ENCODE measurements around the gene FOXS1.
"Not testable (repeated sequence)": the region's sequence is repeated elsewhere in the genome, so short reads cannot be mapped to it uniquely, and the experiment has no call there.

The FOXS1 gene

GRCh38 chr20:31823360-31824124 lies 21.9 kb downstream of the FOXS1 start:
- no peak for DNase-seq (ENCODE audit: low read depth in 2 of 3, low spot score in 1 of 3)

DNA sequence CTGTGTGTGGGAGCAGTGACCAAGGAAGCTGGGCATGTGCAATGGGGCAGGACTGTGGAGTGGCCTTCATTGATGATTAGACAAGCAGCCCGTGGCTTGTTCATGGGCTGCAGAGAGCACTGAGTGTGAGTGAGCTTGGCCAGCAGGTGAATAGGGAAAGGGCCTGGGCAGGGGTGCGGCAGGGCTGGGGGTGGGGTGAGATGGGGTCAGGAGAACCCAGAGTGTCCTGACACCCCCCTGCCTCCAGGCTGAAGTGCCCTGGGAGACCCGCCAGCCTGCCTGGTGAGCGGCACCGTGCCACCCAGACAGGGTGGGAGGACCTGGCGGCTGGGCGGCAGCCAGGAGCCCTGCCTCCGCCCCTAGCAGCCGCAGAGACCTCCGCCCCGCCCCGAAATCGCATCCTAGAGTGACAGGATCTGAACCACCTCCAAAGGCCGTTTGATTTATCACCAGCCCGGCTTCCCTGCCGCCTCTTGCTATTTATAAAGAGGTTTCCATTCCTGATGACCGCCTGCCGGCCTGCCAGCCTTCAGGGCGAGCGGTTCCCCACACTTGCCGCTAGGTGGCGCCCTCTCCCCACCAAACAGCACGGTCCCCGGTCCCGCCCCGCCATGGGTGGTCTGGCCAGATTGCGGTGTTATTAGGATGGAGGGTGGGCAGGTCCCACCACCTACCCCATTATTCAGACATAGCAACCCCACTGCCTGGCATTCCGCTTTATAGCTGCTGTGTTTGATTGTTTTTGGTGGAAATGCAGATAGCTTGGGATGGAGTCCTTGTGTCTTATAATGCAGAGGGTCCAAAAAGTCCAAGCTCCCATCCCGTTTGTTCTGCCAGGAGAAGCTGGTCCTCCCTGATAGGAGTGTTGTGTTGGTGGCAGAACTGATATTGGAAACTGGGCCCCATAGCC lies 22.7 kb downstream of the FOXS1 start:
- DNase-seq (ENCODE audit: low read depth in 2 of 3, low spot score in 1 of 3) = peak; percentile 46 to 74 (median 55)

DNA sequence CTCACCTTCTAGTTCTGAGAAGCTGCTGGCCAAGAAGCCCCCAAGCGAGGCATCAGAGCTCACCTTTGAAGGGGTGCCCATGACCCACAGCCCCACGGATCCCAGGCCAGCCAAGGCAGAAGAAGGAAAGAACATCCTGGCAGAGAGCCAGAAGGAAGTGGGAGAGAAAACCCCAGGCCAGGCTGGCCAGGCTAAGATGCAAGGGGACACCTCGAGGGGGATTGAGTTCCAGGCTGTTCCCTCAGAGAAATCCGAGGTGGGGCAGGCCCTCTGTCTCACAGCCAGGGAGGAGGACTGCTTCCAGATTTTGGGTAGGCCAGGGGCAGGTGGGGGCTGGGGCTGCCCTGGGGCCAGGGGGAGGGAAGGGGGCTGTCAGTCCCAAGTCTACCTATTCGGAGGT lies 24.0 kb downstream of the FOXS1 start:
- DNase-seq (ENCODE audit: low read depth in 2 of 3, low spot score in 1 of 3) = no peak

GRCh38 chr20:31820228-31820627 lies 25.2 kb downstream of the FOXS1 start:
- DNase-seq (ENCODE audit: low read depth in 2 of 3, low spot score in 1 of 3) = no peak

DNA sequence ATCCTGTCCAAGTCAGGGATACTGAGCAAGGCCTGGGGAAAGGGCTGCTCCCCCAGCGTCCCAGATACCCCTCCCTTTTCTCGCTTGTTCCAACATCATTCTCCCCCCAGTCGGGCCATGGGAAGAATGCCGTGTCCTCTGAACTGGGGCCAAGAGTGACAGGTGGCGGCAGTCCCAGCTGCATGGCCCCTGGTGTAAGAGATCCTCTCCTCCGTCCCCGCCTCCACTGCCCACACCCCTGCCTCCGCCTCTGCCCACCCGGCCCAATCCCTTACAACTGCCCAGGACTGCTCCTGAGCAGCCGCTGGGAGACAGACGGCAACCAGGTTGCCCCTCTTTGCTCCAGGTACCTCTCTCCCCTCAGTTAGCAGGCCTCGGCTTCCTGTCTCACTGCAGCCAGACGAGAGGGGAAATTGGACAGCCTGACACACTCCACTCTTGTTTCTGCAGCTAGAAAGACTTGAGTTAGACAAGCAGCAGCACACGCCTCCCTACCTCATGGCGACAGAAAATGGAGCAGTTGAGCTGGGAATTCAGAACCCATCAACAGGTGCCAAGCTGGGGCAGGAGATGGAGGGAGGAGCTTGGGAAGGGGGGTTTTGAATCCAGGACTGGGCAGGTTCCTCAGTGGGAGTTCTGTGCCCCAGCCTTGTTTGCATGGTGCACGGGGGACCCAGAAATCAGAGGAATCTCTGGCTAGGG lies 26.2 kb downstream of the FOXS1 start, which contains the start of gene MYLK2:
Gene MYLK2, plus strand, starts transcription at position 274 of the 702 bp plus-strand sequence. Its CDS starts 225 bp downstream, at position 499.
- DNase-seq (ENCODE audit: low read depth in 2 of 3, low spot score in 1 of 3) = no peak

DNA sequence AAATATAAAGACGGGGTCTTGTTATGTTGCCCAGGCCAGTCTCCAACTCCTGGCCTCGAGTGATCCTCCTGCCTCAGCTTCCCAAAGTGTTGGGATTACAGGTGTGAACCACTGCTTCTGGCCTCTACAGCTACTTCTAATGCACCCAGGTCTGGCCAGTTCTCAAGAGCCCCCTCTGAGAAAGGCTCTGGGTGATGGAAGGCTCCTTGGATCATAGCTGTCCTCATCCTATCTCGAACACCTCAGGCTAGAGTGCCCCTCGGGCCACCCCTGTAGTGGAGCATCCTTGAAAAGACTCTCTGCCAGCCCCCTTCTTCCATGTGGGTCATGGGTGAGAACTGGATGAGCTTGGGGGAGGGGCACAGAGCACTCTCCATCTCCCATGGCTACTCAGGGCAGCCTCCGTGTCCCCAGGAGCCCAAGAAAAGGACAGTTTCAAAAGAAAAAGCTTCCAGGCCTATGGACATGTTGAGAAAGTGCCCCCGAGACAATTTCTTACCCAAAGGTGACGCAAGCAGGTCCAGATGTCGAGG lies 27.0 kb downstream of the FOXS1 start:
- no peak for DNase-seq (ENCODE audit: low read depth in 2 of 3, low spot score in 1 of 3)

DNA sequence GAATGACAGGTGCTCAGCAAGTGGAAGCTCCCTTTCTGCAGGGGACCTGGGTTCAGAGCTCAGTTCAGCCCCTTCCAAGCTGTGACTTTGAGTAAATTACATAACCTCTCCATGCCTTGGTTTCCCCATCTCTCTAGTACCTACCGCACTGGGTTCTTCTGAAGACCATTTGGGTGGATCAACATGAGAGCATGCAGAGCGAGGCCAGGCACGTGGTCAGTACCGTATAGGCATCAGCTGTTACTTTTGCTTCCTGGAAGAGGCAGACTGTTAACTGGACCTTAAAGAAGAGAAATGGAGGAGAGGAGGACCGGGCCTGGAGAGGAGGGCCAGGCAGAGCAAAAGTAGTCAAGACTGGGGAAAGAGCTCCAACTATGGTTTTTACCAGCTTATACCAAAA lies 27.9 kb downstream of the FOXS1 start:
- DNase-seq (ENCODE audit: low read depth in 2 of 3, low spot score in 1 of 3) = no peak

DNA sequence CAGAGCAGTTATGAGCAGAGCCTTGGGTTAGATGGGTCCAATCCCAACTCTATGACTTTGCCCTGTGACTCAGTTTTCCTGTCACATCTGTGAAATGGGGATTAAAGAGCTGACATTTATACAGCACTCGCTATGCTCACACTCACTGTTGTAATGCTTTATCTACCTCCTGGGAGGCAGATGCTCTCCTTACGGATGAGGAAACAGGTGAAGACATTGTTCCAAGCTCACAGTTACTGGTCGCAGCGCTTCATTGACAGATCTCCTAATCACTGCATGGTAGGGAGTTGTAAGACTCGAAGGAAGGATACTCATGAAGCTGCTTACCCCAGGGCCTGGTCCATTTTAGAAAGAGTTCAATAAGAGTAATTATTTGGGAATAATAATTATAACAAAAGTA lies 29.2 kb downstream of the FOXS1 start:
- DNase-seq (ENCODE audit: low read depth in 2 of 3, low spot score in 1 of 3) = no peak

GRCh38 chr20:31815408-31816188 lies 29.8 kb downstream of the FOXS1 start:
- no peak for DNase-seq (ENCODE audit: low read depth in 2 of 3, low spot score in 1 of 3)

- not testable (repeated sequence) for DNase-seq (ENCODE audit: low read depth in 2 of 3, low spot score in 1 of 3)
These were observed 31.3 kb downstream of the FOXS1 start for GRCh38 chr20:31814142-31814541.

GRCh38 chr20:31813611-31814010 lies 31.8 kb downstream of the FOXS1 start:
- DNase-seq (ENCODE audit: low read depth in 2 of 3, low spot score in 1 of 3) = no peak

DNA sequence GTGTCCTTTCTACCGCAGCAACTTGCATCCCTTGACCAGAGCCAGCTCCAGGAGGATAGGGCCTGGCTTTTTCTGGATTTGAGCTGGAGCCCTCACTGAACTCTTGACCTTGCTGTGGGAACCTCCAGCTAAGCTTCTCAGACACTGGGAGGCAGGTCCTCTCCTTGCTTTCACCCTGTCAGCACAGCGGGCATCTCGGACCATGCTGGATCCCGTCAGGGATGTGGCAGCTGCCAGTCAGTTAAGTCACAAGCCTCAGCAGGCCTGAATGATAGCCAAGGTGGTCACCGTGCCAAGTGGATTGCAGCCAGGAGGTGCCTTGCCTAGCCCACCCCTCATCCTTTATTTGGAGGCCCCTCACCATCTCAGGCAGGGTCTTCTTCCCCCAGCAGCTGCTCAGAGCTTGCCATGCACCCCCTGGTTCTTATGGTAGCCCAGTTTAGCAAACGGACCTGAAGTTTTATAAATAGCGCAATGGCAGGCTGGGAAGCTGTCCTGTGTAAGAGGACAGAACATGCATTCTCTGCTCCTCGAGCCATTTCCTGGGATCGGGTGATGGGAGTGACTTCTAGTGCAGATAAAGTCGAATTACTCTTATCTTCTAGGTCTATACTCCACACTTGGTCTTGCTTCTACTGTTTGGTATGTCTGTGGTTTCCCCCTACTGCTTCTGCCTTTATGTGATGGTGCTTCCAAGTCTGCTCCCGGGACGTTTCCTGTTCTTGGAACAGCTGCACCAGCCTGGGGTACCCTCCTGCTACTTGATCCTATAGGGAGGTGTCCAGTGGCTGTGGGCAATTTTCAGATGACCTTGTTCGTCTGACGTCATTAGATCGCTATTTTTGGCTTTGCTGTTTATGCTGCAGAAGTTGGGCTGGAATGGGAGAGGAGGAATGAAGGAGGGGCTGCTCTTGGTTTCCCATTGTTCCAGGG lies 33.3 kb downstream of the FOXS1 start:
- DNase-seq (ENCODE audit: low read depth in 2 of 3, low spot score in 1 of 3) = no peak

DNA sequence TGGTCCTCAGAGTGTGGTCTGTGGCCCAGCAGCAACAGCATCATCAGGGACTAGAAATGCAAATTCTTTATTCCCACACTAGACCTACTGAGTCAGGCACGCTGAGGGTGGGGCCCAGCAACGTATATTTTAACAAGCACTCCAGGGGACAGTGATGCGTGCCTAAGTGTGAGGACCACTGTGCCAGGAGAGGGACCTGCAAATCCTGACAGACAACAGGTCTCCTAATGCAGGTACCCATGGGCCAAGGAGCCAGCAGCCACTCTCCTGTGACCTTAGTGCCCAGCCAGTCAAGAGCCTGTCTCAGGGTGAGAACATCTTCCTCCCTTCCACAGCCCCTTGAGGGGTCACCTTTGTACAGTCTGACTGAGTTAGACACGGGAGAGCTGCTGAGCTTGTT lies 34.2 kb downstream of the FOXS1 start:
- no peak for DNase-seq (ENCODE audit: low read depth in 2 of 3, low spot score in 1 of 3)

GRCh38 chr20:31809661-31810060 lies 35.7 kb downstream of the FOXS1 start:
- no peak for DNase-seq (ENCODE audit: low read depth in 2 of 3, low spot score in 1 of 3)

DNA sequence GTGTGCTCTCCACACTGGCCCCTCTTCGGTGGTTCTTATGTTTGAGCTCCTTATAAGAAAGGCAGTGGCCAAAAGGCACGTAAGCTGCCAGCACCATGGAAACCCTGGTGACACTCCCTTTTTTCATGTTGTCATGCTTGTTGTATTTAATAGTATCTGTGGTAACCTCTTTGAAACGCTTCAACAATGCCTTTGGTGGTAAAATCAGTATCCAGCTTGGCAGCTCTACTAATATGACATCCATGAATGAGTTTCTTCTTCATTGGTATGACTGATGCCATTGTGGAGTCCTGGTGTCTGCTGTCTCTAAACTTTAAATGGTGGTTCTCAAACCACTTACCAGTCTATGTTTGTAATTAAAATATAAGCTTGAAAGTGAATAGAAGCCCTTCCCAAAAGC lies 36.9 kb downstream of the FOXS1 start:
- DNase-seq (ENCODE audit: low read depth in 2 of 3, low spot score in 1 of 3) = no peak

GRCh38 chr20:31806564-31807355 lies 38.6 kb downstream of the FOXS1 start:
- DNase-seq (ENCODE audit: low read depth in 2 of 3, low spot score in 1 of 3) = no peak

GRCh38 chr20:31803552-31804291 lies 41.7 kb downstream of the FOXS1 start:
- no peak for DNase-seq (ENCODE audit: low read depth in 2 of 3, low spot score in 1 of 3)

DNA sequence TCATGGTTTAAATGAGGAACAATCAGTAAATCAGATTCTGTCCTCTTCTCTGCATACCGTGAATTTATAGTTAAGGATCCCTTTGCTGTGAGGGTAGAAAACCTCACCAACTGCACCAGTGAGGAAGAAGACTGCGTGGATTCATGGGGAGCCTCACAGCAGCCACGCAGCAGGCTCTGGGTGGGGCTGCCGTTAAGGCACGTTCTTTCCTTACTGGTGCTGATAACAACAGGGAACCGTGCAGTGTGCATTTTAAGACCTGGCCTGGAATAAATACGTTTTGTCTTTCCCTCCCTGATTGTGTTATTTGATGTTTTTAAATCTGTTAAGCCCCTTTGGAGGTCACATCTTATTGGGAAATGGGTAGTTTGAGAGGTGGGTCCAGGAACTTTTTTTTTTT lies 43.9 kb downstream of the FOXS1 start:
- no peak for DNase-seq (ENCODE audit: low read depth in 2 of 3, low spot score in 1 of 3)

All from stimulated activated CD4-positive, alpha-beta T cell treated with anti-CD3 and anti-CD28 coated beads, Interleukin-12 subunit alpha, Interleukin-12 subunit beta, amount 100 ng/mL, for 48 hours (primary cell).